HG03378 (cell line): ENCODE measurements around the gene REV3L.

Experiments used
- ATAC-seq: cut with Tn5 transposase; IDR thresholded peaks from one replicate; pipeline ENCODE4 v1.9.1; 2021; ENCODE audit warnings: mild to moderate bottlenecking, moderate library complexity; ENCODE audit not compliant: unreplicated experiment

The REV3L gene

GRCh38 chr6:111427341-111428116, 55.5 kb downstream of the REV3L start:
- peak; percentile 79 for ATAC-seq

GRCh38 chr6:111423960-111424846, 58.8 kb downstream of the REV3L start:
- no peak for ATAC-seq

GRCh38 chr6:111423055-111423633, 59.9 kb downstream of the REV3L start:
- no peak for ATAC-seq

GRCh38 chr6:111418971-111419693, 63.9 kb downstream of the REV3L start:
- no peak for ATAC-seq

- ATAC-seq, result no peak
Observed at GRCh38 chr6:111417946-111418345, 65.1 kb downstream of the REV3L start.

- no peak for ATAC-seq
Observed at GRCh38 chr6:111417181-111417585, 65.8 kb downstream of the REV3L start.

GRCh38 chr6:111416529-111416928, 66.5 kb downstream of the REV3L start:
- ATAC-seq, result no peak

- ATAC-seq, result no peak
Observed at GRCh38 chr6:111414373-111414772, 68.6 kb downstream of the REV3L start.

GRCh38 chr6:111411978-111412566, 70.9 kb downstream of the REV3L start:
- peak; percentile 69 for ATAC-seq

- ATAC-seq, result no peak
Observed at GRCh38 chr6:111411046-111411445, 72.0 kb downstream of the REV3L start.

GRCh38 chr6:111410371-111410770, 72.6 kb downstream of the REV3L start:
- ATAC-seq, result no peak

- ATAC-seq, result no peak
Observed at GRCh38 chr6:111409430-111409829, 73.6 kb downstream of the REV3L start.

- ATAC-seq, result no peak
Observed at GRCh38 chr6:111407686-111408085, 75.3 kb downstream of the REV3L start.

GRCh38 chr6:111406200-111406721, 76.8 kb downstream of the REV3L start:
- peak; percentile 99 for ATAC-seq

- no peak for ATAC-seq
Observed at GRCh38 chr6:111403388-111403787, 79.6 kb downstream of the REV3L start.

GRCh38 chr6:111399626-111400025, 83.4 kb downstream of the REV3L start:
- no peak for ATAC-seq

- no peak for ATAC-seq
Observed at GRCh38 chr6:111388681-111389080, 94.3 kb downstream of the REV3L start.

GRCh38 chr6:111382476-111383294, 100.3 kb downstream of the REV3L start:
- ATAC-seq, result no peak

GRCh38 chr6:111381728-111382127, 101.3 kb downstream of the REV3L start:
- ATAC-seq, result no peak
